A673 (cell line): ENCODE measurements around the gene NLRP3. TPM values are rescaled to one million over a fixed set of nuclear protein-coding genes. Genes with fewer than 3 reads are reported as not detected.

Source experiments
- BruUV-seq: library from RNA; stranded (reverse); fragments of 400-500 nt; replicated peaks from 2 replicates; lab custom pipeline; 2021; lab: Mats Ljungman, UMichigan
- CTCF ChIA-PET: fragments of 300-600 bp; sonication (Branson Sonifier 250); formaldehyde crosslinking; loops from one replicate; lab custom pipeline; 2022; ENCODE audit warnings: antibody characterized with exemption; lab: Charles Lee
- POLR2A ChIA-PET: fragments of 300-600 bp; sonication (Branson Sonifier 250); formaldehyde crosslinking; loops from one replicate; lab custom pipeline; 2022; ENCODE audit warnings: antibody characterized with exemption; ENCODE audit not compliant: low non-redundant PET; lab: Charles Lee
- DNase-seq: peaks from one replicate; pipeline ENCODE4 v3.0.0-alpha.2; 2015; ENCODE audit warnings: low spot score
- H3K27ac ChIP-seq: fragments of 200-600 bp; sonication (generic); 2 replicates; pipeline ENCODE4 v1.5.1; 2016; ENCODE audit warnings: mixed run types, low read depth, mild to moderate bottlenecking, mixed read lengths, antibody characterized with exemption, low read length; ENCODE audit not compliant: poor library complexity, severe bottlenecking
- H3K27me3 ChIP-seq: fragments of 200-600 bp; sonication (generic); replicated peaks from 2 replicates; pipeline ENCODE4 v1.6.1; 2017; ENCODE audit warnings: mixed run types, low read depth, mild to moderate bottlenecking, mixed read lengths, antibody characterized with exemption, low read length; ENCODE audit not compliant: insufficient read depth, poor library complexity
- H3K36me3 ChIP-seq: fragments of 200-600 bp; sonication (generic); 2 replicates; pipeline ENCODE4 v1.6.1; 2016; ENCODE audit warnings: mixed run types, mild to moderate bottlenecking, mixed read lengths, antibody characterized with exemption, low read length; ENCODE audit not compliant: insufficient read depth, poor library complexity, severe bottlenecking
- H3K4me1 ChIP-seq: fragments of 200-600 bp; sonication (generic); 2 replicates; pipeline ENCODE4 v1.6.1; 2017; ENCODE audit warnings: mixed run types, mild to moderate bottlenecking, mixed read lengths, antibody characterized with exemption, low read length; ENCODE audit not compliant: insufficient read depth, poor library complexity, severe bottlenecking
- H3K4me3 ChIP-seq: fragments of 200-600 bp; sonication (generic); 2 replicates; pipeline ENCODE4 v1.5.1; 2016; ENCODE audit warnings: low read depth, mixed run types, mild to moderate bottlenecking, mixed read lengths, low read length; ENCODE audit not compliant: poor library complexity, severe bottlenecking
- H3K9me3 ChIP-seq: fragments of 200-600 bp; sonication (generic); 2 replicates; pipeline ENCODE4 v1.6.1; 2016; ENCODE audit warnings: mixed run types, low read depth, mild to moderate bottlenecking, mixed read lengths, antibody characterized with exemption, low read length; ENCODE audit not compliant: poor library complexity, severe bottlenecking
- CTCF ChIP-seq: fragments of 300-800, 200-600 bp; sonication (generic); conservative IDR thresholded peaks from 2 replicates; pipeline ENCODE4 v1.5.1; 2017; ENCODE audit warnings: low read depth, mild to moderate bottlenecking, antibody characterized with exemption, low read length, moderate library complexity, mixed read lengths
- EZH2 ChIP-seq: fragments of 200-600 bp; sonication (generic); IDR thresholded peaks from 2 replicates; pipeline ENCODE4 v1.6.1; 2017; ENCODE audit warnings: borderline replicate concordance, low read depth, mild to moderate bottlenecking, mixed read lengths, antibody characterized with exemption, low read length; ENCODE audit not compliant: poor library complexity, severe bottlenecking
- intact Hi-C: fragments of 100-400 bp; cut with micrococcal nuclease; formaldehyde crosslinking; loops from one replicate; pipeline ENCODE4 v1.10.0; 2022; ENCODE audit not compliant: unreplicated experiment
- total RNA-seq: library from RNA; stranded (reverse); gene quantifications from 2 replicates; pipeline ENCODE4 v1.2.3, GENCODE V29; 2021

Gene NLRP3
- total RNA-seq, 1 experiment from 2014 or later = not detected

GRCh38 chr1:247441606-247442005 lies 25.6 kb downstream of the NLRP3 start:
- POLR2A ChIA-PET = no interaction called here
- TF ChIP-seq EZH2 (no peak), CTCF (no peak)
- Histone ChIP-seq H3K36me3 (no peaks in the 10 kb centered on the region), H3K4me1 (no peaks in the 10 kb centered on the region), H3K27me3 (no peaks in the 10 kb centered on the region), H3K9me3 (no peaks in the 10 kb centered on the region), H3K4me3 (no peak overlapping the region), H3K27ac (no peak overlapping the region)
- CTCF ChIA-PET = no interaction called here
- no TSS peak for BruUV-seq
- intact Hi-C loops = no loop called here
- no peak for DNase-seq

GRCh38 chr1:247442164-247442563 lies 26.2 kb downstream of the NLRP3 start:
- intact Hi-C loops = no loop called here
- ChIA-PET CTCF (no interaction called here), POLR2A (no interaction called here)
- Histone ChIP-seq H3K9me3 (no peaks in the 10 kb centered on the region), H3K27ac (no peak overlapping the region), H3K36me3 (no peaks in the 10 kb centered on the region), H3K4me3 (no peak overlapping the region), H3K27me3 (no peaks in the 10 kb centered on the region), H3K4me1 (no peaks in the 10 kb centered on the region)
- BruUV-seq = no TSS peak
- no peak for TF ChIP-seq EZH2
- TF ChIP-seq CTCF = no peak
- DNase-seq = no peak

- BruUV-seq = no TSS peak
- no peak for DNase-seq
- CTCF ChIA-PET = no interaction called here
These were observed 27.7 kb downstream of the NLRP3 start for GRCh38 chr1:247443641-247444040.

More at GRCh38 chr1:247443641-247444040, 27.7 kb downstream of the NLRP3 start:
- H3K9me3 ChIP-seq = no peaks in the 10 kb centered on the region
- no peaks in the 10 kb centered on the region for H3K27me3 ChIP-seq
- POLR2A ChIA-PET = no interaction called here
- H3K4me3 ChIP-seq = no peak overlapping the region
- H3K36me3 ChIP-seq = no peaks in the 10 kb centered on the region
- no peak for TF ChIP-seq EZH2
- TF ChIP-seq CTCF = no peak
- no peaks in the 10 kb centered on the region for H3K4me1 ChIP-seq
- intact Hi-C loops = no loop called here
- H3K27ac ChIP-seq = no peak overlapping the region
